Spleen (tissue), 7 donors: ENCODE data around the gene PACS1.

Experiments used
- POLR2A ChIP-seq, 3 donors: fragments of 450-650 bp; IDR thresholded peaks; one replicate each; pipeline ENCODE4 v1.5.1; 2017; ENCODE audit warnings: antibody characterized with exemption in 3 of 3, mild to moderate bottlenecking in 1 of 3
- POLR2AphosphoS5 ChIP-seq, 3 donors: sonication (generic); formaldehyde crosslinking; IDR thresholded peaks; one replicate each; pipeline ENCODE4 v1.5.1; 2017; ENCODE audit warnings: antibody characterized with exemption in 3 of 3
- TF ChIP-seq, protein P1 (sequence below), 11 experiments: fragments of 200-600 bp in 7 of 11; fragments of 450-650 bp in 4 of 11; sonication (generic) in 4 of 11; IDR thresholded peaks in 8 of 11; conservative IDR thresholded peaks in 3 of 11; 1 replicate in 7 of 11; 2 replicates in 4 of 11; pipeline versions ENCODE4 v1.4.0 to v1.8.0; 2016 to 2021; ENCODE audit warnings: antibody characterized with exemption in 11 of 11, inconsistent platforms in 4 of 11, mild to moderate bottlenecking in 1 of 11
- donor health status: DM: no; HTN: no; CAD: no; lungs with moderate emphysema.
- donor health status: DM: no; HTN: no; CAD: no.
- donor health status: DM: no; HTN: no; CAD: no.

DNA sequence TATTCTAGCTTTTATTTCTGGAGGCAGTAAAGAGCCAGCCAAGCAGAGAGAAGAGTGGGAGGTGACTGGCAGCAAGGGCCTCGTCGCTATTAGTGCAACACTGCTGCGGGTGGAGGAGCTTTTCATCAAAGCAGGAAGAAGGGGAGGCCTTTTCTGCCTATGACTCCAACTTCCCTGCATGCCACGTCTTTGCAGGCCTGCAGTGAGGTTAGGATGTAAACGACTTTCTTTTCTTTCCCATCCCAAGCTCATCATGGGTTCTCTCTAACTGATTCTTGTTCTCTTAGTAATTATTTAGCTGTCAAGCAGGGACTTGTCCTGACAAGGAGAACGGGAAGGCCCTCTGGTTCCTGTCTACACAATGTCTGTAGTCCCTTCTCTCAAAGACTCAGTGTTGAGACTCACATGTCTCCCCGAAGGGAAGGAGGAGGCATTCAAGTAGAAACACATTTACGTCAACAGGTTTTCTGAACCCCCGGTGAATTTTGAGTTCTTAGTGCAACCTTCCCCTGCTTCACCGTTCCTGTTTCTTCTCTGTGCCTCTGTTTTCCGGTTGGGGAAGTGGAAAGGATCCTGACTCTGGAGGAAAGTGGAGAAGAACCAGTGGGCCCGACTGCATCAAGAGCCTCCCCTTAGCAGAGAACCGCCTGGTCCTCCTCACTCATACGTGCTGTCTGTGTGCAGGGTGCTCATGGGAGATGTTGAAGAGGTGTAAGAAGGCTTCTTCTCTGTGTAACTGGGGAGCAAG, 56.9 kb downstream of the PACS1 start:
- TF ChIP-seq, protein P1, sequence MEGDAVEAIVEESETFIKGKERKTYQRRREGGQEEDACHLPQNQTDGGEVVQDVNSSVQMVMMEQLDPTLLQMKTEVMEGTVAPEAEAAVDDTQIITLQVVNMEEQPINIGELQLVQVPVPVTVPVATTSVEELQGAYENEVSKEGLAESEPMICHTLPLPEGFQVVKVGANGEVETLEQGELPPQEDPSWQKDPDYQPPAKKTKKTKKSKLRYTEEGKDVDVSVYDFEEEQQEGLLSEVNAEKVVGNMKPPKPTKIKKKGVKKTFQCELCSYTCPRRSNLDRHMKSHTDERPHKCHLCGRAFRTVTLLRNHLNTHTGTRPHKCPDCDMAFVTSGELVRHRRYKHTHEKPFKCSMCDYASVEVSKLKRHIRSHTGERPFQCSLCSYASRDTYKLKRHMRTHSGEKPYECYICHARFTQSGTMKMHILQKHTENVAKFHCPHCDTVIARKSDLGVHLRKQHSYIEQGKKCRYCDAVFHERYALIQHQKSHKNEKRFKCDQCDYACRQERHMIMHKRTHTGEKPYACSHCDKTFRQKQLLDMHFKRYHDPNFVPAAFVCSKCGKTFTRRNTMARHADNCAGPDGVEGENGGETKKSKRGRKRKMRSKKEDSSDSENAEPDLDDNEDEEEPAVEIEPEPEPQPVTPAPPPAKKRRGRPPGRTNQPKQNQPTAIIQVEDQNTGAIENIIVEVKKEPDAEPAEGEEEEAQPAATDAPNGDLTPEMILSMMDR (IDR thresholded peaks at IDR 0.05 in 8 of 11, conservative IDR thresholded peaks at IDR 0.05 in 3 of 11), result peak in 1 of 11 experiments; percentile 21
- TF ChIP-seq POLR2A (IDR thresholded peaks at IDR 0.05) (peak in 1 of 3 donors; percentile 39), POLR2AphosphoS5 (IDR thresholded peaks at IDR 0.05) (peak in 2 of 3 donors; percentile 71 to 76)
